GM18870 (cell line): ENCODE measurements around the gene DGAT2.
A peak's percentile ranks its signal among the peaks of the same experiment; 100 is the strongest.
"Not testable (repeated sequence)": the region's sequence is repeated elsewhere in the genome, so short reads cannot be mapped to it uniquely, and the experiment has no call there.

Experiments used
- ATAC-seq: cut with Tn5 transposase; IDR thresholded peaks from one replicate; pipeline ENCODE4 v1.9.1; 2021; ENCODE audit warnings: moderate library complexity; ENCODE audit not compliant: unreplicated experiment

DGAT2 gene, protein sequence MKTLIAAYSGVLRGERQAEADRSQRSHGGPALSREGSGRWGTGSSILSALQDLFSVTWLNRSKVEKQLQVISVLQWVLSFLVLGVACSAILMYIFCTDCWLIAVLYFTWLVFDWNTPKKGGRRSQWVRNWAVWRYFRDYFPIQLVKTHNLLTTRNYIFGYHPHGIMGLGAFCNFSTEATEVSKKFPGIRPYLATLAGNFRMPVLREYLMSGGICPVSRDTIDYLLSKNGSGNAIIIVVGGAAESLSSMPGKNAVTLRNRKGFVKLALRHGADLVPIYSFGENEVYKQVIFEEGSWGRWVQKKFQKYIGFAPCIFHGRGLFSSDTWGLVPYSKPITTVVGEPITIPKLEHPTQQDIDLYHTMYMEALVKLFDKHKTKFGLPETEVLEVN

DNA sequence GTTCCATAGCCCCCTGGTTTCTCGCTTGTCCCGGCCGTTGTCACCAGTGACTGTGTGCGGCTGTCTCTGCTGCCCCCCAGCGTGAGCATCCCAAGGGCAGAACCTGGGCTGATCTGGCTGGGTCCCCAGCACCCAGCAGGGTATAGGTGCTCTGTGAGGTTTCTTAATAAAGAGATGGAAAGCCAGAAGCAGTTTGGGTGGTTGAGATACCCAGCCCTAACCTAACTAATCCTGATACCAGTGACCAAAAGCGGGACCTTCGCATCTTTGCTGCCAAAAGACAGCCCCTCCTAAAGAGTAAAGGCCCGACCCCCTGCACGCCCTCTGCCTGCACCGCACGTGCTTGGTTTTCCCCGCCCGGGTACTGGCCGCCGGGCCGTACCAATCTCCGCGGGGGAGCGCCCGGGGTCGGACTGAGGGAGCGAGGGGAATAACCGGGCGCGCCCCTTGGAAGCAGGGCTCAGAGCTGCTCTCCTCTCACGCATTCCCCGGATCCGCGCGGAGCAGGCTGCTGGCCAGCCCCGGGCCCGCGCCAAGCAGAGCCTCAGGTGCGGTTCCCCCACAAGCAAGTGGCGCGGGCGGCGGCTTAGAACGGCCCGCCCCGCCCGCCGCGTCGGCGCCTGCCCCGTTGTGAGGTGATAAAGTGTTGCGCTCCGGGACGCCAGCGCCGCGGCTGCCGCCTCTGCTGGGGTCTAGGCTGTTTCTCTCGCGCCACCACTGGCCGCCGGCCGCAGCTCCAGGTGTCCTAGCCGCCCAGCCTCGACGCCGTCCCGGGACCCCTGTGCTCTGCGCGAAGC lies at the start of gene DGAT2:
DGAT2 (plus strand) TSS at position 667 of the 797 bp plus-strand sequence. CDS start 214 bp downstream, outside the sequence.
- ATAC-seq = peak; percentile 45

DNA sequence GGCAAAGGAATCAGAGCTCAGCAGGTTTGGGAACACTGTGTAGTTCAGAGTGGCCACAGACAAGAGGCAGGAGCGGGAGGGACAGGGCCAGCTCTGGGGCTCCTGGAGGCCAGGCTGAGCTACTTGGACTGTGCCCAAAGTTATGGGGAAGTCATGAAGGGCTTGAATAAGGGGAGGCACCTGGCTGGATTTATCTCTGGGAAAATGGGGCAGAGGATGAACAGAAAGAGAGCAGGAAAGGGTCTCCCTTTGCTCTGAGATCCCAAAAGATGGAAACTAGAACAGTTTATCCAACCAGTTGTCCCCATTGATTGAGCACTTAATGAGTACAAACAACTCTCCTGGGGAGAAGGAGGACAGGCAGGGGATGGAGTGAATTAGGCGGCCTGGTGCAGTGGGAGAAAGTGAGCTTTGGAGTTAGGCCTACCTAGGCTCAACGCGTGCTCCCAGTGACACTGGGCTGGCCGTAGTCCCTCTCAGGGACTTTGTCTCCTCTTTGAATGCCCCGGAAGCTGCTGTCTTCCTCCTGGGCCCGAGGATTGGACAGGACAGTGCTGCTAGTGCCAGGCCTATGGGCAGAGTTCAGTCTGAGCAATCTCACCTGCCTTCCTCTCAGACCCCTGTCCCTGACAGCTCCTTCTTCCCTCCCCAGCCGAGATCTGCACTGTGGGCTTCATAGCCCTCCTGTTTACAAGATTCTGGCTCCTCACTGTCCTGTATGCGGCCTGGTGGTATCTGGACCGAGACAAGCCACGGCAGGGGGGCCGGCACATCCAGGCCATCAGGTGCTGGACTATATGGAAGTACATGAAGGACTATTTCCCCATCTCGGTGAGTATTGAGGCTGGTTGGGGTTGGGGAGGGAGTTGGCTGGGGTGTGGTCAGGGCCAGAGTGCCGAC lies 49.0 kb upstream of the DGAT2 start:
- ATAC-seq = no peak

DNA sequence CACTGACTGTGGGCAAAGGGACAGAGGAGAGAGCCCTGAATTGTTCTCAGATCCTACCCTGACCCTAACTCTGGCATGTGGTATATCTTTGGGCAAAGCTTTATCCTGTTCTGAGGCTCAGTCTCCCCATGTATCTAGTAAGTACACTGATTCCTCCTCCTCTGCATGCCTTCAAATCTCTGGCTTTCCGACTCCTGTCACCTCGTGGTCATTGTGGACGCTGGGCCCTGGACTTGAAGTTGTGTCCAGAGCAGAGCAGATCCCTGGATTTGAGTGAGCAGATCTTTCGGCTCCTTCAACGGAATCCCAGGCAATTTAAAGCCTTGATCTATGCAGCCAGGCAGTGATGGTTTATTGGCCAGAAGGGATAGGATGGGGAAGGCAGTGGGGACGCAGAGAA lies 47.9 kb upstream of the DGAT2 start:
- no peak for ATAC-seq

DNA sequence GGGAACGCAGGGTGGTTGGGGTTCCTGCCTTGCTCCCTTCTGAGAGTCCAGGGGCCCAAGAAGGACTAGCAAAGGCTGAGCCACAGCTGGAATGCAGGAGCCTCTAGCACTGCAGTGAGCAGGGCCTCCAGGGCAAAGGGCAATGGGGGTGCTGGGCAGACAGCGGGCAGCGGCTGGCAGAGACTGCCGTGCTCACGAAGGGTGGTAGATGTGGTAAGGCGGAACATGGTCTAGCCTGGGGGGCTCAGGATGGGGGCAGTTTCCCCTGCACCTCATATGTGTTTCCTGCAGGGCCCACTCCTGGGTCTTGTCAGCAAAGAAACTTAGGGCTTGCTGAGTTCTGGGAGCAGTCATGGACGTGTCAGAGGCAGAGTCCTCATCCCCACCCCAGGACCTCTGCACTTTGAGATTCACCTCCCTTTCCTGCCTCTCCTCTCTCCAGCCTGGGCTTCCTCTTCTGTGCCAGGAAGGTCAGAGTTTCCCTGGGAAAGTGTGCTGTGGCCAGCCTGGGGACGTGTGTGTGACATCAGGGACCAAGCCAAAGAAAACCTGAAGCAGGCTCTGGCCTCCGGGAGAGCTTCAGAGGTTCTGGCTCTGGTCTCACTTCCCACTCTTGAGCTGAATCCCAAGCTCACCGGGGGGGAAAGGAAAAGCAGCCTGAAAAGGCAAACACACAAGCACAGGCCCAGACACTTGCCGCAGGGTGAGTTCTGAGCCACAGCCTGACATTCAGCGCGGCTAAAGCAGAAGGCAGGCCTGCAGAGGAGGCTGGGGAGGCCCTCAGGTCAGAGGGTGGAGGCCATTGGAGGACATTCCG lies 46.5 kb upstream of the DGAT2 start:
- ATAC-seq = no peak

DNA sequence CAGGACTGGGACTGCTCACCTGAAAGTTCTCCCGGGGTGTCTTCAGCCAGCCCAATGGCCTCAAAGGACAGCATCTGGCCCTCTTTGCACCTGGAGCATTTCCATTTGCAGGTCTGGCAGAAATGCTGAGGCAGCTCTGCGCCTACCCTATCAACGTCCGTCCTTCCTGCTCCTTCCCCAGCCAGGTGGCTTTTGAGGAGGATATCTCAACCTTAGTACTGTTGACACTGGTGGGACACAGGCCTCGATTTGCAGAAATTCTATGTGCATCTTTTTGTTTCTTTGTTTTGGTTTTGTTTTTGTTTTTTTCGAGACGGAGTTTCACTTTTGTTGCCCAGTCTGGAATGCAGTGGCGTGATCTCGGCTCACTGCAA lies 45.9 kb upstream of the DGAT2 start:
- ATAC-seq = no peak

DNA sequence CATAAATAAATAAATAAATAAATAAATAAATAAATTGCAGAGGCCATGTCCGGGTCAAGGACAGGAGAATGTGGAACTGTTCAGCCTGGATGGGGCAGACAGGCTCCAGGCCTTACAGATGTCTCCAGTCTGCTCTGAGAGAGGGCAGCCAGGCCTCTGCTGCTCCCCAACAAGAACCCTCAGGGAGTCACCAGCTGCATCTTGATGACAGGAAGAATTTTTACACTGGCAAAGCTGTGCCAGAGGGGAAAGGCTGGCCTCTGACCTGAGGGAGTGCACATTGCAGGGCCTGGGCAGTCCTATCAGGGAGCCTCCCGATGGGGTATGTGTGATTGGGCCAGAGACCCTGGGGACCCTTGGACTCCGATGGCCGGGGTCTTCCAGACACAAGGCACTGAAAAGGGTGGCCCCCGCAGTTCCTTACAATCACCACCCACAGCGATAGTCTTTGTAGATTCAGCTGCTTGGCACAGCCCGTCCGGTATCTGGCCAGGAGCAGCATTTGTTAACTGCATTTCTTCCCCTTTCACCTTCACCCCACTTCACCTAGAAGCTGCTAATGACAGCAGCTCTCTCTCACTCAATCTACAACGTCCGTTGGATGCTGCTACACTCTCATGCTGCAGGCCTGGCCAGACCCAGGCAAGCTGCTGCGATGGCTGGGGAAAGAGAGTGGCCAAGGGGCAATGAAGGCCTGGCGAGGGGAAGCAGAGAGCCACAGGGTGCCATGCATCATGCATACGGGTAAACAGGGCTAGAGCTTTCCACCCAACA lies 42.8 kb upstream of the DGAT2 start:
- no peak for ATAC-seq

DNA sequence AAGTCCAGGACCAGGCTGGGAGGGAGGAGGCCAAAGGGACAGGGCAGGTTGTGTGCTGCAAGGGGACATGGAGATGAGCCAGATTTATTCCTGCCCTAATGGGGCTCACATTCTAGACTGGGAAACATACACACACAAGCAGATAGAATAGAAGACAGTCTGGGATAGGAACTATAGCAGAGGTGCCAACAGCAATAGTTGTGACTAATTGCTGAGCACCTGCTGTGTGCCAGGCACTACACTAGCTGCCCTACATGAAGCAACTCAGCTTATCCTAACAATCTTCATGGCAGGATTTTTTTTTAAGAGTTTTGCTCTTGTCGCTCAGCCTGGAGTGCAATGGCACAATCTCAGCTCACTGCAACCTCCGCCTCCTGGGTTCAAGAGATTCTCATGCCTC lies 39.6 kb upstream of the DGAT2 start:
- ATAC-seq = no peak

DNA sequence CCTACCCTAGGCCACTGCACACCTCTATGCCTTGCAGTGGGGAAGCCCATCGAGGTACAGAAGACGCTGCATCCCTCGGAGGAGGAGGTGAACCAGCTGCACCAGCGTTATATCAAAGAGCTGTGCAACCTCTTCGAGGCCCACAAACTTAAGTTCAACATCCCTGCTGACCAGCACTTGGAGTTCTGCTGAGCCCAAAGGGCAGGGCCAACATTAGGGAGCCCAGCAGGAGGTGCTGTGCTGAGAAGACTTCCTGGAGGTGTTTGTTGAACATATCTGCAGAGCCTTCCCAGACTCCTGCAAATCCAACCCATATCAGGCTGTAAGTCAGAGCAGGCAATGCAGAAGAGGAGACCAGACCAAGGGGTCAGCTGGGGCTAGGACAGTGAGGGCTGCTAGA lies 37.5 kb upstream of the DGAT2 start:
- ATAC-seq = no peak

DNA sequence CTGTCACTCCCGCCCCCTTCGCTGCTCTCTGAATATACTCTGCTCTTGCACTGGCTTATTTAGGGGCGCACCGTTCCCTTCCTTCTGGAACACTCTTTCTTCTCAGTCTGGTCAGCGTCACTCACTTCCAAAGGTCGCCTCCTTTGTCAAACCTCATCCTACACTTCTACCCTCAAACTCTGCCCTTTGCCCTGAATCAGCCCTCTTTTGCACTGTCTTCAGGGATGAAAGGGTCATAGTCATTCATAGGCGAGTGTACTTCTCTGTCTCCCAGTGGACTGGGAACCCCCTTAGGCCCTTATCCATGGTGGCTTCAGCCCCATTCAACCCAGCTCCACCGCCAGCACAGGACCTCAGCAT lies 35.5 kb upstream of the DGAT2 start:
- no peak for ATAC-seq

DNA sequence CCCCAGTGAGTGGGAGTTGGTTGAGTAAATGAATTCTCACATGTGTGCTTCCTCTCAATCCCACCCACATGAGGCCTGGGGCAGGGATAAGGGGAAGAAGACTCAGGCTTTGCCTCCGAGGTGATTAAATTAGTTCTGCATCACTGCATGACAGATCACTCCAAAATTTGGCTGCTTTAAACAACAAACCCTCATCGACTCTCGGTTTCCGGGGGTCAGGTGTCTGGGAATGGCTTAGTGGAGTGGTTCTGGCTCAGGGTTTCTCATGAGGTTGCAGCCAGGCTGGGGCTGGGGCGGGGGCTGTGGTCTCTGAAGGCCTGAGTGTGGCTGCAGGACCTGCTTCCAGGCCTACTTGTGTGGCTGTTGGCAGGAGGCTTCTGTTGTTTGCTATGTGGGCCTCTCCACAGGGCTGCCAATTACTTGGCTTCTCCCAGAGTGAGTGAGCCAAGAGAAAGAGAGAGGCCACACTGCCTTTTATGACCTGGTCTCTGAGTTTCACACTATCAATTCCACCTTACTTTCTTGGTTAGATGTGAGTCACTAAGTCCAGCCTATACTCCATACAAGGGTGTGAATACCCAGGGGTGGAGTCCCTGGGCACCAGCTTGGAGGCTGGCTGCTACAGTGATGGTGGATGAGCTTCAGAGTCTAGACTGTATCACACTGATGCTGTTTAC lies 35.0 kb upstream of the DGAT2 start:
- ATAC-seq = no peak

DNA sequence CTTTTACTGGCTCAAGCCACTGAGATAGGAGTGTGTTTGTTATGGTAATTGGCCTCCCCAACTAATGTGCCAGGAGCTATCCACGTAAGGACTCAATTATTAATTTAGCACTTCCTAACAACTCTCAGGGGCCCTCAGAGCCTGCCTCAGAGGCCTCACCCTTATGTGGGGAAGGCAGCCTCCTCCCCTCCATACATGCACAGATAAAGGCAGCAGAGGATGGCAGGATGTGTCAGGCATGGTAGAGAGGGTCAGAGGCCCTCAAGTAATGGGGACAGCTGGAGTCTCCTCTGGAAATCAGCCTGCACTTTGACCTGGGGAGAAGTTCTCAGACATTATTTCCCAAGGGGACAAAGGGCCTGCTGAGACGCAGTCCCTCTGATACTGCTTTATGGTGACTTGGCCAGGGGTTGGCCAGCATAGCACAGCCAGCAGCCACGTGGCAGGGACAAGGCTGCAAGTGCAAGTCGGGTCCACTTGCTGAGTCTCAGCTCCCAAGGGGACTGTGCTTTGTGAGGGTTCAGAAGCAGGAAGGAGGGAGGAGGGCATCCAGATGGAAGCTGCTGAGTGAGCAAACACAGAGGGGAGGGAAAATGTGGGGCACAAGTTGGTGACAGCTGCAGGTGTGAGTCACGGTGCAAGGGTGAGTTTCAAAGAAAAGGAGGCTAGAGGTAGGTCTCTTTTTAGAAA lies 33.9 kb upstream of the DGAT2 start:
- ATAC-seq = no peak

DNA sequence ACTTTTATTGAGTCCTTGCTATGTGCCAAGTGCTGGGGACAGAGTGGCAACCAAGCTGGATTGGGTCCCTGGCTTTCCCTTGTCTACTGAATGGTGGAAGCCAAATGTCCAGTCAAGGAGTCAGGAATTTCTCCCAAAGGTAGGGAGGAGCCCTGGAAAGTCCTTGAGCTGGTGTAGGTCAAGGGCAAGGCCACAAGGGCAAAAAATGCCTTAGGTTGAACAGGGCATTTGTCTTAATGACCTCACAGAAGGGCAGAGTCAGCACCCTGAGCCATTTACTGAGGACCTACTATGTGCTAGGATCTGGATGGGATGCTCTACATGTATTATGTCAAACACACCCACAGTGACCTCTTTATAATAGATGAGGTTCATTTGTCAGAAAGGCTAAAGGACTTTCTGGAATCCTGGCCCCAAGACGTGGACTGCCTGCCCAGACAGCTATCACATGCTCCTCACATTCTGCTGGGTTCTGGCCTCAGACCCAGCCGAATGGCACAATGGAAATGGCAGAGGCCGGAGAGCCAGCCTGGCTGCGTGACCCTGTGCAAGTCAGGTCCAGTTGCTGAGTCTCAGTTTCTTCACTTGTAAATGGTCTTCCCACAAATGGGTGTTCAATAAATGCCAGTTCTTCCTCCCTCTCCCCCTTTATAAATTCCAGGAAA lies 33.3 kb upstream of the DGAT2 start:
- no peak for ATAC-seq

DNA sequence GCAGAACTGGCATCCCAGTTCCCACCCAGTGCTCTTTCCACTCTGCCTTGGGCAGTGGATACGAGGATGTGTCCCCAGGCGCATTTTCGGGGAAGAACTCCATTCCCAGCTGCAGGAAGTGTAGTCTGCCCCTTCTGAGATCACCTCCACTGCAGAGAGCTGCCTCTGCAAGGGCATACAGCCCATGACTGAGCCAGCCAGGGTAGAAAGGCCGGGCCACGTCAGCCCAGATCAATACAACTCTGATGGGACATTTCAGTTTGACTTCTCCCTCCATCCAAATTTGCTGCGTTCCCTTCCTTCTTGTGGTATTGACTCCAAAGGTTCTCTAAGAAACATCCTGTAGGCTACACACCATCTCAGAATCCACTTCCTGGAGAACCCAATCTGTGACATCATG lies 31.3 kb upstream of the DGAT2 start:
- ATAC-seq = no peak

DNA sequence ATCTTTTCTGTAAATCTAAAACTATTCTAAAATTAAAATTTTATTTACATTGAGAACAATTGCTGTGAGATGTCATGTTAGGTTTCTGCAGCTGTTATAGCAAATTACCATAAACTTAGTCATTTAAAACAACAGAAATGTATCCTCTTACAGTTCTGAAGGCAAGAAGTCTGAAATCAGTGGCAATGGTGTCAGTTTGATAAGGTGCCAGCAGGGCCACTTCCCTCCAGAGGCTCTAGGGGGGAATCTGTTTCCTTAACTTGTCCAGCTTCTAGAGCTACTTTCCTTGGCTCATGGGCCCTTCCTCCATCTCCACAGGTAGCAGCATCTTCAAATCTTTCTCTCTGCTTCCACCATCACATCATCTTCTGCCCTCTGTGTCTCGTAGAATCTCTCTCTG lies 27.9 kb upstream of the DGAT2 start:
- no peak for ATAC-seq

DNA sequence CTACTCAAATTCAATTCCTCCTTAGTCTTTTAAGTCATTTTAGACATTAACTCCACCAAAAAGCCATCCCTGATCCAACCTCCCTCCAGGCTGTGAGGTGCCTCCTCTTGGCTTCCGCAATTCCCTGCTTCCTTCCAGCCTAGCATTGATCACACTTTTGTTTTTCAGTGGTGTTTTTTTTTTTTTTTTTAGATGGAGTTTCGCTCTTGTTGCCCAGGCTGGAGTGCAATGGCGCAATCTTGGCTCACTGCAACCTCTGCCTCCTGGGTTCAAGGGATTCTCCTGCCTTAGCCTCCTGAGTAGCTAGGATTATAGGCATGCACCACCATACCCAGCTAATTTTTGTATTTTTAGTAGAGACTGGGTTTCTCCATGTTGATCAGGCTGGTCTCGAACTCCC lies 25.4 kb upstream of the DGAT2 start:
- ATAC-seq = not testable (repeated sequence)

DNA sequence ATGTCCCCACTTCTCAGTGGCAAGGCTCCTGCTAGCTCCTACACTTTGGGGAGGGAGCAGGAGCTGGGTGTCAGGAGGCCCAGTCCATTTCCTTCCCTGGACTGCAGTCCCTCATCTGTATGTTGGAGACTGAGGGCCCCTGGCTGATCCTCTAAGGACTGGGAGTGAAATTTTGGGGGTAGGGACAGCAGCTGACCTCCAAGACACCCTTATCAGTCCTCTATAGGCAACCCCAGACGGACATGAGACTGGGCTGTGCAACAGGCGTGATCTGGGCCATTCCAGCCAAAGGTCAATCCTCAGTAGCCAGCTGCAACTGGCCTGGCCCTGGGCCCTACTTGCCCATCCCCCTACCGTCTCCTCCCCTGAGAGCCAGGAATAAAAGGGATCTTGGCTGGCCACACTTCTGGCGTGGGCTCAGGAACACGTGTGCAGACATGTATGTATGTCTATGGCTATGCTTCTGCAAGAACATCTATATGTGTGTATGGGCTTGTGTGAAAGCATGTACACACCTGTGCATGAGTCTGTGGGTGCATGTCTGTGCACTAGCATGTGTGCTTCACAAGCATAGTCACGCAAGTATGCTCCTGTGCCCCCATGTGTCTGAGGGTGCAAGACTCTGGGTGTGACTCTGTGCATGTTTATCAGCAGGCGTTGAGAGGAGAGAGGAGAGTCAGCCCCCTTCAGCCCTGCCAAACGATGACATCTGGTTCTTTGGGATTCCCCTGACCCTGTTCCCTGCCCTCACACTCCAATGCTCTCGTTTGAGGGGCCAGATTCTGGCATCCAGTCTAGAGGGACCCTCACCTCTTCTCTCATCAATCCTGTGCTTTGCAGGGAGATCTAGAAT lies 24.6 kb upstream of the DGAT2 start:
- ATAC-seq = no peak

DNA sequence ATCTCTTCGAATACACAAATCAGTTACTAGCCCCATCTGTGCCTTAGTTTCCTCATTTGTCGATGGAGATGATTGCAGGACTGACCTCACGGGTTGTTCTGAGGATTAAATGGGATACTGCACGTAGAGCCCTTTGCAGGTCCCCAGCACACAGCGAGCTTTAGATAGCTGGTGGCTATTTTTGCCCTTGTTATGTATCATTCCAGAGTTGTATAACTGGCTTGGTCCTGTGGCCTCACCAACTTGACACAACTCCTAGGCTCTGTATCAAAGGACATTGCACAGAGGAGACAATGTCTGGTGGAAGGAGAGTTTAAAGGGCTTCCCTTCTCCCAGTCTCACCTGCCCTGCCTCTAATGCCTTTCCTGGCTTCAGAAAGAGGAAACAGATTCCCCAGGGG lies 22.8 kb upstream of the DGAT2 start:
- no peak for ATAC-seq
